H1 (cell line): ENCODE measurements around the gene C16orf87. TPM values are rescaled to one million over a fixed set of nuclear protein-coding genes. Genes with fewer than 3 reads are reported as not detected.

Source experiments
- CTCF ChIA-PET: fragments of 300-600 bp; sonication (Branson Sonifier 250); formaldehyde crosslinking; loops from one replicate; lab custom pipeline; 2021; ENCODE audit not compliant: partially characterized antibody; lab: Charles Lee
- POLR2A ChIA-PET: fragments of 300-600 bp; sonication (Branson Sonifier 250); formaldehyde crosslinking; loops from one replicate; lab custom pipeline; 2021; ENCODE audit warnings: inconsistent platforms; ENCODE audit not compliant: partially characterized antibody; lab: Charles Lee
- DNase-seq, 2 experiments: peaks; one replicate each; pipeline versions ENCODE4 v3.0.0 to v3.0.0-alpha.2; 2010 to 2022; ENCODE audit warnings: low spot score in 2 of 2, low read depth in 1 of 2, mixed read lengths in 1 of 2
- FAIRE-seq: peaks from 2 replicates; lab custom pipeline; 2011; peaks lifted over from hg19 to GRCh38; lab: Jason Lieb, UNC
- H2AFZ ChIP-seq: 2 replicates; pipeline ENCODE4 v1.8.1; 2012; ENCODE audit warnings: low read length, inconsistent platforms
- H2AK5ac ChIP-seq: 2 replicates; pipeline ENCODE4 v1.6.1; 2013; ENCODE audit warnings: low read depth, low read length
- H2BK120ac ChIP-seq: replicated peaks from 2 replicates; pipeline ENCODE3; 2013; ENCODE audit warnings: low read depth, low read length, inconsistent platforms
- H2BK12ac ChIP-seq: 2 replicates; pipeline ENCODE4 v1.6.1; 2013; ENCODE audit warnings: low read depth, low read length
- H2BK15ac ChIP-seq: 2 replicates; pipeline ENCODE4 v1.6.1; 2013; ENCODE audit warnings: low read length
- H2BK20ac ChIP-seq: 2 replicates; pipeline ENCODE4 v1.6.1; 2013; ENCODE audit warnings: low read length
- H2BK5ac ChIP-seq: 2 replicates; pipeline ENCODE4 v1.6.1; 2013; ENCODE audit warnings: low read depth, low read length
- H3K14ac ChIP-seq: 2 replicates; pipeline ENCODE4 v1.6.1; 2013; ENCODE audit warnings: inconsistent platforms; ENCODE audit not compliant: insufficient read length
- H3K18ac ChIP-seq: 2 replicates; pipeline ENCODE4 v1.6.1; 2013; ENCODE audit warnings: low read length; ENCODE audit errors: extremely low read depth
- H3K23ac ChIP-seq: 2 replicates; pipeline ENCODE4 v1.6.1; 2013; ENCODE audit warnings: inconsistent platforms; ENCODE audit not compliant: insufficient read length
- H3K23me2 ChIP-seq: 2 replicates; pipeline ENCODE4 v1.6.1; 2013; ENCODE audit warnings: low read depth, low read length
- H3K27ac ChIP-seq: 2 replicates; pipeline ENCODE4 v1.6.1; 2011; ENCODE audit warnings: low read depth, low read length, inconsistent platforms
- H3K27me3 ChIP-seq, 4 experiments: replicated peaks in 1 of 4; 1 replicate in 1 of 4; 2 replicates in 3 of 4; pipeline versions ENCODE4 v1.6.1 to v1.8.1; 2011 to 2013; ENCODE audit warnings: low read length in 3 of 4, mild to moderate bottlenecking in 3 of 4, inconsistent platforms in 2 of 4, mixed read lengths in 2 of 4, moderate library complexity in 1 of 4; ENCODE audit not compliant: control insufficient read depth in 3 of 4, insufficient read depth in 3 of 4; ENCODE audit errors: extremely low read depth in 1 of 4
- H3K36me3 ChIP-seq, 4 experiments: 2 replicates each; pipeline versions ENCODE4 v1.6.1 to v1.8.1; 2011 to 2013; ENCODE audit warnings: mild to moderate bottlenecking in 4 of 4, low read length in 3 of 4, moderate library complexity in 2 of 4, control low read depth in 1 of 4, inconsistent platforms in 1 of 4; ENCODE audit not compliant: insufficient read depth in 4 of 4, control insufficient read depth in 2 of 4
- H3K4ac ChIP-seq: replicated peaks from 2 replicates; pipeline ENCODE3; 2013; ENCODE audit warnings: low read length, low read depth, mixed read lengths, inconsistent platforms; ENCODE audit not compliant: insufficient read length
- H3K4me1 ChIP-seq, 4 experiments: replicated peaks in 1 of 4; 1 replicate in 1 of 4; 2 replicates in 3 of 4; pipeline versions ENCODE4 v1.6.1 to v1.8.1; 2011 to 2013; ENCODE audit warnings: low read length in 3 of 4, inconsistent platforms in 2 of 4, mixed read lengths in 1 of 4; ENCODE audit not compliant: insufficient read depth in 4 of 4, control insufficient read depth in 3 of 4
- H3K4me2 ChIP-seq, 2 experiments: 2 replicates each; pipeline versions ENCODE4 v1.6.1 to v1.8.1; 2011 to 2013; ENCODE audit warnings: low read depth in 2 of 2, low read length in 2 of 2, control low read depth in 1 of 2, inconsistent platforms in 1 of 2, mild to moderate bottlenecking in 1 of 2; ENCODE audit not compliant: insufficient read depth in 1 of 2
- H3K4me3 ChIP-seq, 4 experiments: fragments of 200-600, 300-600 bp in 1 of 4; sonication (generic), shearing (Covaris generic), sonication (Bioruptor Twin) in 1 of 4; 2 replicates each; pipeline versions ENCODE4 v1.5.1 to v1.8.1; 2011 to 2016; ENCODE audit warnings: low read length in 4 of 4, low read depth in 3 of 4, control low read depth in 2 of 4, inconsistent platforms in 2 of 4, mild to moderate bottlenecking in 2 of 4, mixed read lengths in 1 of 4, moderate library complexity in 1 of 4; ENCODE audit not compliant: insufficient read depth in 2 of 4; ENCODE audit errors: extremely low read depth in 1 of 4
- H3K56ac ChIP-seq: replicated peaks from 2 replicates; pipeline ENCODE3; 2013; ENCODE audit warnings: low read depth, mild to moderate bottlenecking, mixed read lengths, low read length, inconsistent platforms; ENCODE audit not compliant: insufficient read length
- H3K79me1 ChIP-seq: 2 replicates; pipeline ENCODE4 v1.6.1; 2013; ENCODE audit warnings: low read depth, low read length, control low read depth
- H3K79me2 ChIP-seq, 2 experiments: 2 replicates each; pipeline versions ENCODE4 v1.6.1 to v1.8.1; 2012 to 2013; ENCODE audit warnings: low read length in 2 of 2, mild to moderate bottlenecking in 2 of 2, inconsistent platforms in 1 of 2; ENCODE audit not compliant: insufficient read depth in 2 of 2, control insufficient read depth in 1 of 2
- H3K9ac ChIP-seq, 4 experiments: replicated peaks in 1 of 4; 1 replicate in 1 of 4; 2 replicates in 3 of 4; pipeline versions ENCODE4 v1.6.1 to v1.8.1; 2011 to 2013; ENCODE audit warnings: low read depth in 3 of 4, low read length in 3 of 4, control low read depth in 2 of 4, mild to moderate bottlenecking in 2 of 4, moderate library complexity in 2 of 4, inconsistent platforms in 1 of 4; ENCODE audit errors: extremely low read depth in 1 of 4
- H3K9me3 ChIP-seq, 2 experiments: 2 replicates each; pipeline versions ENCODE4 v1.6.1 to v1.8.1; 2012 to 2013; ENCODE audit warnings: mild to moderate bottlenecking in 2 of 2, moderate library complexity in 2 of 2, control low read depth in 1 of 2, inconsistent platforms in 1 of 2, low read depth in 1 of 2, low read length in 1 of 2, mixed read lengths in 1 of 2; ENCODE audit not compliant: insufficient read depth in 2 of 2
- H4K20me1 ChIP-seq, 2 experiments: replicated peaks in 1 of 2; 2 replicates each; pipeline versions ENCODE3 to v1.8.1; 2011 to 2013; ENCODE audit warnings: inconsistent platforms in 2 of 2, low read length in 2 of 2, mild to moderate bottlenecking in 1 of 2; ENCODE audit not compliant: insufficient read depth in 2 of 2, control insufficient read depth in 1 of 2
- H4K5ac ChIP-seq: 2 replicates; pipeline ENCODE4 v1.6.1; 2013; ENCODE audit warnings: low read length, low read depth, mixed read lengths, inconsistent platforms; ENCODE audit not compliant: insufficient read length
- H4K8ac ChIP-seq: 2 replicates; pipeline ENCODE4 v1.8.0; 2013; ENCODE audit warnings: mild to moderate bottlenecking, moderate library complexity, low read length, inconsistent platforms; ENCODE audit not compliant: insufficient read depth; ENCODE audit errors: extremely low read depth
- H4K91ac ChIP-seq: replicated peaks from 2 replicates; pipeline ENCODE3; 2013; ENCODE audit warnings: low read length, mixed read lengths, inconsistent platforms; ENCODE audit not compliant: insufficient read length
- ASH2L ChIP-seq: fragments of 200-600, 300-600 bp; sonication (generic); IDR thresholded peaks from one replicate; pipeline ENCODE4 v1.7.1; 2017; ENCODE audit warnings: low read length
- BRCA1 ChIP-seq: IDR thresholded peaks from 2 replicates; pipeline ENCODE4 v1.6.1; 2012; ENCODE audit warnings: low read depth, low read length, improper control_type of control experiment
- EP300 ChIP-seq, 2 experiments: IDR thresholded peaks; 1 replicate in 1 of 2; 2 replicates in 1 of 2; pipeline ENCODE4 v1.6.1; 2011 to 2012; ENCODE audit warnings: low read depth in 2 of 2, low read length in 2 of 2, mild to moderate bottlenecking in 2 of 2, borderline replicate concordance in 1 of 2, inconsistent platforms in 1 of 2, moderate library complexity in 1 of 2
- TAF1 ChIP-seq: IDR thresholded peaks from 2 replicates; pipeline ENCODE4 v1.6.1; 2011; ENCODE audit warnings: mild to moderate bottlenecking, low read depth, low read length
- TCF12 ChIP-seq: IDR thresholded peaks from 2 replicates; pipeline ENCODE4 v1.6.1; 2011; ENCODE audit warnings: low read depth, mild to moderate bottlenecking, low read length
- WGBS, 2 experiments: shearing (Covaris generic) in 1 of 2; methylation state at CpG; one replicate each; pipeline versions ENCODE4 v1.1.6 to v1.1.7; 2013 to 2015; ENCODE audit warnings: low lambda C conversion rate in 2 of 2, mixed read lengths in 2 of 2, inconsistent platforms in 1 of 2, low coverage in 1 of 2, missing lambda C conversion rate in 1 of 2; ENCODE audit not compliant: insufficient replicate concordance in 2 of 2, insufficient coverage in 1 of 2, insufficient read length in 1 of 2; ENCODE audit errors: extremely low coverage in 1 of 2, missing lambda C conversion rate in 1 of 2; 5-methylcytosine and 5-hydroxymethylcytosine counted together
- polyA plus RNA-seq, 7 experiments: library from polyadenylated mRNA; depleted of rRNA in 3 of 7; stranded (reverse) in 5 of 7; unstranded in 2 of 7; fragments of >200 nt in 5 of 7; fragments of 200-250 nt in 2 of 7; gene quantifications; 1 replicate in 5 of 7; 2 replicates in 1 of 7; 4 replicates in 1 of 7; pipeline versions ENCODE4 v1.2.1 to v1.2.3, GENCODE V29; 2011 to 2013; ENCODE audit warnings: missing spikeins in 2 of 7, mixed read lengths in 2 of 7
- total RNA-seq: library from RNA; stranded (reverse); fragmentation: NEBNext Ultra II Directional; extraction: Animal tissue kit (Norgen Biotek cat#: 25700); gene quantifications from 2 replicates; pipeline ENCODE4 v1.2.1, GENCODE V29; 2021
- TF ChIP-seq, protein P1 (sequence below): IDR thresholded peaks from 2 replicates; pipeline ENCODE4 v1.6.1; 2012; ENCODE audit warnings: inconsistent platforms

C16orf87 gene
- total and polyA plus RNA-seq, 2 of the 8 experiments (the other 6 are each of a cell fraction or from before 2014, with no cell fraction given) = 4.8 to 21.8 TPM

DNA sequence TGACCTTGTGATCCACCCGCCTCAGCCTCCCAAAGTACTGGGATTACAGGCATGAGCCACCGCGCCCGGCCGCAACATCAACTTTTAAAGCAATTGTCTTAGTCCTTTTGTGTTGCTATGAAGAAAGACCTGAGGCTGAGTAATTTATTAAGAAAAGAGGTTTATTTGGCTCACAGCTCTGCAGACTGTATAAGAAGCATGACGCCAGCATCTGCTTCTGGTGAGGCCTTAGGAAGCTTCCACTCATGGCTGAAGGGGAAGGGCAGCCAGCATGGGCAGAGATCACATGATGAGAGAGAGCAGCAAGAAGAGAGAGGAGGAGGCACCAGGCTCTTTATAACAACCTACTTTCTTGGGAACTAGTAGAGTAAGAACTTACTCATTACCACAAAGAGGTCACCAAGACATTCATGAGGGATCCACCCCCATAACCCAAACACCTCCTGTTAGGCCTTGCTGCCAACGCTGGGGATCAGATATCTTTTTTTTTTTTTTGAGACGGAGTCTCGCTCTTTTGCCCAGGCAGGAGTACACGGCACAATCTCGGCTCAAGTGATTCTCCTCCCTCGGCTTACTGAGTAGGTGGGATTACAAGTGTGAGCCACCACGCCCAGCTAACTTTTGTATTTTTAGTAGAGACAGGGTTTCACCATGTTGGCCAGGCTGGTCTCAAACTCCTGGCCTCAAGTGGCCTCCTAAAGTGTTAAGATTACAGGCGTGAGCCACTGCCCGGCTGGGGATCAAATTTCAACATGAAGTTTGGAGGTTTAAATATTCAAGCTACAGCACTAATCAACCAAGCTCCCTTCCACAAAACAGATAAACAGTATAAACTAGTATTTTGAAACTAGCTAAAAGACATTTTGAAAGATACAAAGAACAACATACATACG is 31.8 kb upstream of the C16orf87 start:
- H4K91ac ChIP-seq = no peak overlapping the region
- no peak overlapping the region for H2BK20ac ChIP-seq
- H3K23me2 ChIP-seq = no peaks in the 10 kb centered on the region
- no peaks in the 10 kb centered on the region for H3K79me2 ChIP-seq
- WGBS, 2 experiments = 93% methylated on average over 16 of the region's 16 CpGs; no CpG with 5 or more reads in 1 of the 2 experiments
- no peak overlapping the region for H2AFZ ChIP-seq
- no peak overlapping the region for H2BK15ac ChIP-seq
- CTCF ChIA-PET = interaction anchor here (0.6 to 4.7 kb wide), 16 partner anchors 9 to 1312 kb away, joined by 3 to 29 read pairs (median 4); no protein-coding TSS in a partner anchor
- H3K9me3 ChIP-seq = no peaks in the 10 kb centered on the region
- H3K4me2 ChIP-seq = no peak overlapping the region
- H3K4ac ChIP-seq = no peak overlapping the region
- H3K23ac ChIP-seq = no peak overlapping the region
- 0 out of 2 replicates have a peak overlapping the region, but pooled peaks have one; percentile 65 for H2AK5ac ChIP-seq
- H4K20me1 ChIP-seq = no peaks in the 10 kb centered on the region
- no peak overlapping the region for H3K27ac ChIP-seq
- no peak overlapping the region for H3K18ac ChIP-seq
- H4K8ac ChIP-seq = no peak overlapping the region
- H3K9ac ChIP-seq = no peak overlapping the region
- no peaks in the 10 kb centered on the region for H3K27me3 ChIP-seq
- H3K4me3 ChIP-seq = no peak overlapping the region
- H3K56ac ChIP-seq = no peak overlapping the region
- no peak overlapping the region for H3K14ac ChIP-seq
- H3K79me1 ChIP-seq = no peaks in the 10 kb centered on the region
- no peaks in the 10 kb centered on the region for H3K4me1 ChIP-seq
- POLR2A ChIA-PET = interaction anchor here (0.6 to 13.3 kb wide), 8 partner anchors 12 to 1364 kb away, joined by 3 to 150 read pairs (median 5); partner anchors contain the start of gene GPT2
- no peaks in the 10 kb centered on the region for H3K36me3 ChIP-seq
- no peak overlapping the region for H2BK5ac ChIP-seq
- FAIRE-seq = no peak
- no peak for DNase-seq
- no peak overlapping the region for H2BK120ac ChIP-seq
- no peak overlapping the region for H2BK12ac ChIP-seq
- no peak overlapping the region for H4K5ac ChIP-seq
- TF ChIP-seq, protein P1, sequence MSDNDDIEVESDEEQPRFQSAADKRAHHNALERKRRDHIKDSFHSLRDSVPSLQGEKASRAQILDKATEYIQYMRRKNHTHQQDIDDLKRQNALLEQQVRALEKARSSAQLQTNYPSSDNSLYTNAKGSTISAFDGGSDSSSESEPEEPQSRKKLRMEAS = no peak
- TF ChIP-seq EP300 (IDR thresholded peaks at IDR 0.05; ENCODE audit: borderline replicate concordance in 1 of 2, low read depth in 2 of 2, low read length in 2 of 2) = no peak
- TF ChIP-seq TAF1 = no peak
- TF ChIP-seq TCF12 = no peak
- no peak for TF ChIP-seq BRCA1
- no peak for TF ChIP-seq ASH2L
